ENCODE results near the gene SLC26A6. TPM values are rescaled to one million over a fixed set of nuclear protein-coding genes. Genes with fewer than 3 reads are reported as not detected.

SLC26A6 gene
- total and polyA plus RNA-seq, 8 donors, result 14.8 to 279 (median 54.0) TPM

GRCh38 chr3:48652923-48653715 is 17.9 kb upstream of the SLC26A6 start:
- Histone ChIP-seq H3K9me3 (no peaks in the 10 kb centered on the region), H3K4me3 (no peak overlapping the region), H3K27ac (no peak overlapping the region), H3K36me3 (no peaks in the 10 kb centered on the region), H3K27me3 (peaks cover 0 to 14% (median 8%) of the 10 kb centered on the region in 3 donors), H3K4me1 (peaks cover 14 to 19% (median 17%) of the 10 kb centered on the region in 4 donors)
- intact Hi-C loops (cut with DNase I; ENCODE audit: low total_unique reads), result no loop called here
- TF ChIP-seq, protein P1, sequence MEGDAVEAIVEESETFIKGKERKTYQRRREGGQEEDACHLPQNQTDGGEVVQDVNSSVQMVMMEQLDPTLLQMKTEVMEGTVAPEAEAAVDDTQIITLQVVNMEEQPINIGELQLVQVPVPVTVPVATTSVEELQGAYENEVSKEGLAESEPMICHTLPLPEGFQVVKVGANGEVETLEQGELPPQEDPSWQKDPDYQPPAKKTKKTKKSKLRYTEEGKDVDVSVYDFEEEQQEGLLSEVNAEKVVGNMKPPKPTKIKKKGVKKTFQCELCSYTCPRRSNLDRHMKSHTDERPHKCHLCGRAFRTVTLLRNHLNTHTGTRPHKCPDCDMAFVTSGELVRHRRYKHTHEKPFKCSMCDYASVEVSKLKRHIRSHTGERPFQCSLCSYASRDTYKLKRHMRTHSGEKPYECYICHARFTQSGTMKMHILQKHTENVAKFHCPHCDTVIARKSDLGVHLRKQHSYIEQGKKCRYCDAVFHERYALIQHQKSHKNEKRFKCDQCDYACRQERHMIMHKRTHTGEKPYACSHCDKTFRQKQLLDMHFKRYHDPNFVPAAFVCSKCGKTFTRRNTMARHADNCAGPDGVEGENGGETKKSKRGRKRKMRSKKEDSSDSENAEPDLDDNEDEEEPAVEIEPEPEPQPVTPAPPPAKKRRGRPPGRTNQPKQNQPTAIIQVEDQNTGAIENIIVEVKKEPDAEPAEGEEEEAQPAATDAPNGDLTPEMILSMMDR (IDR thresholded peaks at IDR 0.05), result no peak
- TF ChIP-seq POLR2AphosphoS5 (IDR thresholded peaks at IDR 0.05) (no peak), EP300 (IDR thresholded peaks at IDR 0.05) (no peak), POLR2A (IDR thresholded peaks at IDR 0.05) (no peak)
- DNase-seq, result no peak
- WGBS, 5 donors, result 94 to 97% (median 95%) methylated on average over 11 to 15 of the region's 15 CpGs

- Histone ChIP-seq H3K27ac (no peak overlapping the region), H3K9me3 (no peaks in the 10 kb centered on the region), H3K4me3 (no peak overlapping the region), H3K36me3 (no peaks in the 10 kb centered on the region), H3K4me1 (peaks cover 14 to 15% (median 14%) of the 10 kb centered on the region in 4 donors), H3K27me3 (peaks cover 0 to 8% (median 5%) of the 10 kb centered on the region in 3 donors)
- 41 to 55% (median 51%) methylated on average over 6 to 11 of the region's 11 CpGs for WGBS, 5 donors
- peak in 1 of 2 donors; percentile 81 for DNase-seq
- TF ChIP-seq, protein P1 (IDR thresholded peaks at IDR 0.05), result no peak
- TF ChIP-seq EP300 (IDR thresholded peaks at IDR 0.05) (no peak), POLR2AphosphoS5 (IDR thresholded peaks at IDR 0.05) (no peak), POLR2A (IDR thresholded peaks at IDR 0.05) (no peak)
- intact Hi-C loops (cut with DNase I; ENCODE audit: low total_unique reads), result no loop called here
Measured at GRCh38 chr3:48651771-48652170, 16.5 kb upstream of the SLC26A6 start.

DNA sequence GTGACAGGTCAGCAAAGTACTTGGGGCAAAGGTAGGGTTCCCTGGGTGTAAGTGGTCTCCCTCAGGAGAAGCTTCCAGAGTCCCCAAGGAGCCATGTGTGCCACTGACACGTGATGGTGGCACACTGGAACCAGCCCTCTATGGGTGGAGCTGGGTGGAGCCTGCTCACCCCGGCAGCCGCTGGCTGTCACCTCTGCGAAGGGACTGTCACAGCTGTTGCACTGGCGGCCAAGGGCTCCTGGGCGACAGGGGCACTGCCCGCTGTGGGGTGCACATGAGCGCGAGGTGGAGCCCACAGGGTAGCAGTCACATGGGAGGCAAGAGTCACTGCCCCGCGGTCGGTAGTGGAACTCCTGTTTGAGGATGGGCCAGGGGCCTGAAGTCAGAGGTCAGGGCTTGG is 15.5 kb upstream of the SLC26A6 start:
- no peak for DNase-seq
- no peak overlapping the region for H3K4me3 ChIP-seq
- 65 to 85% (median 83%) methylated on average over 6 to 12 of the region's 12 CpGs for WGBS, 5 donors
- peaks cover 0 to 4% (median 0%) of the 10 kb centered on the region in 3 donors for H3K27me3 ChIP-seq
- no peaks in the 10 kb centered on the region for H3K9me3 ChIP-seq
- intact Hi-C loops (cut with DNase I; ENCODE audit: low total_unique reads), result no loop called here
- H3K4me1 ChIP-seq, result peaks cover 3 to 5% (median 4%) of the 10 kb centered on the region in 4 donors
- H3K27ac ChIP-seq, result no peak overlapping the region
- TF ChIP-seq EP300 (IDR thresholded peaks at IDR 0.05) (no peak), POLR2A (IDR thresholded peaks at IDR 0.05) (no peak), POLR2AphosphoS5 (IDR thresholded peaks at IDR 0.05) (no peak)
- TF ChIP-seq, protein P1 (IDR thresholded peaks at IDR 0.05), result no peak
- no peaks in the 10 kb centered on the region for H3K36me3 ChIP-seq

DNA sequence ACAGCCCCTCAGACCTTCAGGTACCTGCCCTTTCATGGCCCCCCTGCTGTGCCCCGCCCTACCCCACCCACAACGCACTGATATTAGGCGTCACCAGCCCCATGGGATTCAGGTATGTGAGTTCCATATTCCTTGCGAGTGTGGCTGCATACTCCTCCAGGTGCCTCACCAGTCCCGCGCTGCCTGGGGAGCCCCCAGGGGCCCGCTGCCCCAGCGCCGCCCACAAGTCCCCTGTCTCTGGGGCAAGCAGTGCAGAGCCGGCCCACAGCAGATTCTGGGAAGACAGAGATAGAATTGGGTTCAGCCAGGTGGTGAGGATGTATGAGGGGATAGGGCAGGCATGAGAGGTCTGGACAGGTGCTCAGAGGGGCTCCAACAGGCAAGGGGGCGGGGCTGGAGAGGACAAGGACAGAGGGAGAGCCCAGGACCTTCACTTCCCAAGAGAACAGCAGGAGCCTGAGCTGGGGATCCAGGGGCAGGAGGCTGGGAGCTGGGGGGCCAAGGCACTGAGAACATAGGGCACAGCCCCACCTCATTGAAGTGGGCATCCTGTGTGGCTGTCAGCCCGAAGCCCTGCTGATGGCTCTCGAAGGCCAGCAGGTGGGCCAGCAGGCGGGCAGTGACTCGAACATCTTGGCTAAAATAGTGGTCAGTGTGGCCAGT is 13.1 kb upstream of the SLC26A6 start:
- no peaks in the 10 kb centered on the region for H3K4me1 ChIP-seq
- intact Hi-C loops (cut with DNase I; ENCODE audit: low total_unique reads), result no loop called here
- H3K9me3 ChIP-seq, result no peaks in the 10 kb centered on the region
- TF ChIP-seq EP300 (IDR thresholded peaks at IDR 0.05) (no peak), POLR2A (IDR thresholded peaks at IDR 0.05) (no peak), POLR2AphosphoS5 (IDR thresholded peaks at IDR 0.05) (no peak)
- TF ChIP-seq, protein P1 (IDR thresholded peaks at IDR 0.05), result no peak
- H3K27ac ChIP-seq, result no peak overlapping the region
- H3K27me3 ChIP-seq, result no peaks in the 10 kb centered on the region
- no peak overlapping the region for H3K4me3 ChIP-seq
- 79 to 85% (median 81%) methylated on average over 14 to 15 of the region's 15 CpGs for whole genome bisulfite sequencing, 5 donors
- DNase-seq, result no peak
- H3K36me3 ChIP-seq, result no peaks in the 10 kb centered on the region
